CMK (cell line): Measurements from ENCODE around the gene RGL2.
"Not testable (repeated sequence)": the region's sequence is repeated elsewhere in the genome, so short reads cannot be mapped to it uniquely, and the experiment has no call there.

Experiments
- DNase-seq: peaks from one replicate; pipeline ENCODE4 v3.0.0-alpha.2; 2010; ENCODE audit warnings: low read depth

Gene RGL2

GRCh38 chr6:33273924-33274902 is 24.5 kb downstream of the RGL2 start:
- DNase-seq, result no peak

- DNase-seq, result no peak
Observed at GRCh38 chr6:33273129-33273923, 25.4 kb downstream of the RGL2 start.

GRCh38 chr6:33272275-33273128 is 26.2 kb downstream of the RGL2 start:
- DNase-seq, result peak; percentile 50

- peak; percentile 97 for DNase-seq
Observed at GRCh38 chr6:33271468-33272274, 27.1 kb downstream of the RGL2 start, which contains the start of the genes RPS18 and VPS52. RPS18 (plus strand) TSS chr6:33272075; CDS start chr6:33272120, 45 bp downstream. VPS52 (minus strand) TSS chr6:33271876; CDS start chr6:33271675, 201 bp downstream.

GRCh38 chr6:33271117-33271467 is 27.6 kb downstream of the RGL2 start:
- DNase-seq, result no peak

- no peak for DNase-seq
Observed at GRCh38 chr6:33264015-33264414, 34.7 kb downstream of the RGL2 start.

GRCh38 chr6:33262490-33262889 is 36.3 kb downstream of the RGL2 start:
- DNase-seq, result not testable (repeated sequence)

GRCh38 chr6:33259032-33259431 is 39.7 kb downstream of the RGL2 start:
- DNase-seq, result no peak

- no peak for DNase-seq
Observed at GRCh38 chr6:33254591-33254990, 44.2 kb downstream of the RGL2 start.

GRCh38 chr6:33252759-33253158 is 46.0 kb downstream of the RGL2 start:
- no peak for DNase-seq

- DNase-seq, result no peak
Observed at GRCh38 chr6:33251395-33252012, 47.2 kb downstream of the RGL2 start.

- DNase-seq, result no peak
Observed at GRCh38 chr6:33250731-33251130, 48.0 kb downstream of the RGL2 start.

- no peak for DNase-seq
Observed at GRCh38 chr6:33249732-33250630, 48.8 kb downstream of the RGL2 start.

- peak; percentile 96 for DNase-seq
Observed at GRCh38 chr6:33248932-33249731, 49.6 kb downstream of the RGL2 start.

- no peak for DNase-seq
Observed at GRCh38 chr6:33248643-33248931, 50.2 kb downstream of the RGL2 start.

- peak; percentile 55 for DNase-seq
Observed at GRCh38 chr6:33247977-33248642, 50.6 kb downstream of the RGL2 start.

GRCh38 chr6:33243476-33243875 is 55.3 kb downstream of the RGL2 start:
- no peak for DNase-seq

GRCh38 chr6:33241968-33242367 is 56.8 kb downstream of the RGL2 start:
- DNase-seq, result no peak
